ENCODE results near the gene LRRC8D.

DNA sequence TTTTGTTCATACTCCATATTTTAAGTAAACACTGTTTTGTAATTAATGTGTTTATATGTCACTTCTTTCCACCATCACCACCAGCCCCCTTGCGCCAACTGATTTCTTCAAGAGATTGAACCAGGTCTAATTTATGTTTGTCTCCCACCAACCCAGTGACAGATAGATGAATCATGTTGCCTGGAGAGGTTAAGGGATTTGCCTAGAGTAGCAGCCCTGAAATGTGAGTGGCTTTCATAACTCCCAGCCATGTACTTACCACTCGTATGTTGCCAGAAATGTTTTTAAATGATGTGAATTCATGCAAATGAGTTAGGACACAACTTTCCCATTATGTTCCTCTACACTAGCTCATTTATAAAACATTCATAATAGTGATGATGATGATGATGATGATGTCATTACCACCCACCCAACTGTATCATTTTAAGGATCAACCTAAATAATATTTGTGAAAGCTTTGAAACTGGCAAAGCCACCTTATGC, 86.9 kb downstream of the LRRC8D start:
- TF ChIP-seq CTCF (conservative IDR thresholded peaks at IDR 0.05; ENCODE audit: low read depth, low read length) (no peak), EZH2phosphoT487 (IDR thresholded peaks at IDR 0.05; ENCODE audit: borderline replicate concordance, low read length) (no peak), EZH2 (IDR thresholded peaks at IDR 0.05; ENCODE audit: low read length, unreplicated experiment) (no peak)
